Measurements from ENCODE around the gene SYF2. TPM values are rescaled to one million over a fixed set of nuclear protein-coding genes. Genes with fewer than 3 reads are reported as not detected.

The SYF2 gene
- polyA plus RNA-seq, 2 of the 4 experiments (the other 2 are of a cell fraction) = 38.6 to 39.7 TPM

DNA sequence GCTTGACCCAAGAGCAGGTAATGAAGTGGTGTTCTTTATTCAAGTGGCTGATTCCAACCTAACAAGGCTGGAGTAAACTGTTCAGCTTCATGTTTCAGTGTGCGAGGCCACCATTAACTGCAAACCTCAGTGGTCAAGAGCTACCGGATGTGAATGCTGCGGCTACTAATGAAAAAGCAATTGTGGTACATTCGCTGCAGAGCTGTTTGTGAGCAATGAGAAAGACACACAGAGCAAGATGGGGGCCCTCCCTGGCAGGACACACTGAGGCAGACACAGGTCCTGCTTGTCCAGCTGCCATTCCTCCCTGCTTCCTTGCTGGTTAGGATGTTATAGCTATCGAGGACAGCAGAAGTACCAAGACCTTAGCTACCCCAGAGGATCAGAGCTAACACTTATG lies 26.1 kb downstream of the SYF2 start:
- Histone ChIP-seq H3K4me2 (no peak overlapping the region), H3K4me3 (no peak overlapping the region), H3K9me3 (no peaks in the 10 kb centered on the region), H3K27ac (no peak overlapping the region), H3K4me1 (no peaks in the 10 kb centered on the region)
- no peak for DNase-seq (ENCODE audit: low read depth in 1 of 2, low spot score in 1 of 2)
- 67% methylated on average over 5 of the region's 5 CpGs for WGBS (ENCODE audit: missing lambda C conversion rate)
- ATAC-seq = peak in 1 of 2 experiments; percentile 43; a peak in 1 of 6 replicates
- FAIRE-seq = no peak
- ChIA-PET CTCF (interaction anchor here (0.9 to 3.9 kb wide), 9 partner anchors 15 to 357 kb away, joined by 3 to 40 read pairs (median 5); no protein-coding TSS in a partner anchor), POLR2A (no interaction called here)
- TF ChIP-seq, protein P1, sequence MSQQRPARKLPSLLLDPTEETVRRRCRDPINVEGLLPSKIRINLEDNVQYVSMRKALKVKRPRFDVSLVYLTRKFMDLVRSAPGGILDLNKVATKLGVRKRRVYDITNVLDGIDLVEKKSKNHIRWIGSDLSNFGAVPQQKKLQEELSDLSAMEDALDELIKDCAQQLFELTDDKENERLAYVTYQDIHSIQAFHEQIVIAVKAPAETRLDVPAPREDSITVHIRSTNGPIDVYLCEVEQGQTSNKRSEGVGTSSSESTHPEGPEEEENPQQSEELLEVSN (IDR thresholded peaks at IDR 0.05; ENCODE audit: borderline replicate concordance, low read depth) = no peak
- TF ChIP-seq, protein P2, sequence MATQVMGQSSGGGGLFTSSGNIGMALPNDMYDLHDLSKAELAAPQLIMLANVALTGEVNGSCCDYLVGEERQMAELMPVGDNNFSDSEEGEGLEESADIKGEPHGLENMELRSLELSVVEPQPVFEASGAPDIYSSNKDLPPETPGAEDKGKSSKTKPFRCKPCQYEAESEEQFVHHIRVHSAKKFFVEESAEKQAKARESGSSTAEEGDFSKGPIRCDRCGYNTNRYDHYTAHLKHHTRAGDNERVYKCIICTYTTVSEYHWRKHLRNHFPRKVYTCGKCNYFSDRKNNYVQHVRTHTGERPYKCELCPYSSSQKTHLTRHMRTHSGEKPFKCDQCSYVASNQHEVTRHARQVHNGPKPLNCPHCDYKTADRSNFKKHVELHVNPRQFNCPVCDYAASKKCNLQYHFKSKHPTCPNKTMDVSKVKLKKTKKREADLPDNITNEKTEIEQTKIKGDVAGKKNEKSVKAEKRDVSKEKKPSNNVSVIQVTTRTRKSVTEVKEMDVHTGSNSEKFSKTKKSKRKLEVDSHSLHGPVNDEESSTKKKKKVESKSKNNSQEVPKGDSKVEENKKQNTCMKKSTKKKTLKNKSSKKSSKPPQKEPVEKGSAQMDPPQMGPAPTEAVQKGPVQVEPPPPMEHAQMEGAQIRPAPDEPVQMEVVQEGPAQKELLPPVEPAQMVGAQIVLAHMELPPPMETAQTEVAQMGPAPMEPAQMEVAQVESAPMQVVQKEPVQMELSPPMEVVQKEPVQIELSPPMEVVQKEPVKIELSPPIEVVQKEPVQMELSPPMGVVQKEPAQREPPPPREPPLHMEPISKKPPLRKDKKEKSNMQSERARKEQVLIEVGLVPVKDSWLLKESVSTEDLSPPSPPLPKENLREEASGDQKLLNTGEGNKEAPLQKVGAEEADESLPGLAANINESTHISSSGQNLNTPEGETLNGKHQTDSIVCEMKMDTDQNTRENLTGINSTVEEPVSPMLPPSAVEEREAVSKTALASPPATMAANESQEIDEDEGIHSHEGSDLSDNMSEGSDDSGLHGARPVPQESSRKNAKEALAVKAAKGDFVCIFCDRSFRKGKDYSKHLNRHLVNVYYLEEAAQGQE (IDR thresholded peaks at IDR 0.05) = no peak

DNA sequence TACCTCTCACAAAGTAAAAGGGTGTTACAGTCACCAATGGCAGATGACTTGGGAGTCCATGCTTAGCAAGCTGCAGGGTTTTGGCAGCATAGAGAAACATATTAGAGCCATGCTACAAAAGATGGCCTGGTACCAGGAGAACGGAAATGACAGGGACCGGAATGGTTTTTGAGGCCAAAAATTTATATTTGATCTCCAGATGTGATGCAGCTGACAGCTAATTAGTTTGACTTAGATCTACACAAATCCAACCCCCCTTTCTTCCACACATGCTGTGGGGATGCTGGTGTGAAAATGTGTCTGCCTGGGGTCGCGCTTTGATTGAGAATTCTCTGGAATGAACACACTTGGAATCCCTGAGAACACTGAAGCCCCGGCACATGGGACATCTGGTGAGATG lies 26.5 kb downstream of the SYF2 start:
- no peak overlapping the region for H3K4me3 ChIP-seq
- ATAC-seq (no peak), DNase-seq (ENCODE audit: low read depth in 1 of 2, low spot score in 1 of 2) (no peak), FAIRE-seq (no peak)
- H3K9me3 ChIP-seq = no peaks in the 10 kb centered on the region
- H3K27ac ChIP-seq = no peak overlapping the region
- ChIA-PET CTCF (interaction anchor here (0.6 to 3.9 kb wide), 20 partner anchors 9 to 357 kb away, joined by 3 to 40 read pairs (median 4); no protein-coding TSS in a partner anchor), POLR2A (interaction anchor here (1.0 kb wide), 1 partner anchor 17 kb away, joined by 3 read pairs; no protein-coding TSS in a partner anchor)
- H3K4me1 ChIP-seq = no peaks in the 10 kb centered on the region
- WGBS (ENCODE audit: missing lambda C conversion rate) = 60% methylated on average over 5 of the region's 5 CpGs
- no peak overlapping the region for H3K4me2 ChIP-seq
- TF ChIP-seq RARB (CRISPR knock-in tag; IDR thresholded peaks at IDR 0.05) = no peak
- no peak for TF ChIP-seq KDM5A (IDR thresholded peaks at IDR 0.05)
- no peak for TF ChIP-seq MYC (IDR thresholded peaks at IDR 0.05; ENCODE audit: borderline replicate concordance, low read length)
- TF ChIP-seq FOSB (CRISPR knock-in tag; IDR thresholded peaks at IDR 0.05) = no peak
- TF ChIP-seq FOSL2 (IDR thresholded peaks at IDR 0.05) = no peak
- no peak for TF ChIP-seq FOSL2 (CRISPR knock-in tag; IDR thresholded peaks at IDR 0.05)
- TF ChIP-seq, protein P3, sequence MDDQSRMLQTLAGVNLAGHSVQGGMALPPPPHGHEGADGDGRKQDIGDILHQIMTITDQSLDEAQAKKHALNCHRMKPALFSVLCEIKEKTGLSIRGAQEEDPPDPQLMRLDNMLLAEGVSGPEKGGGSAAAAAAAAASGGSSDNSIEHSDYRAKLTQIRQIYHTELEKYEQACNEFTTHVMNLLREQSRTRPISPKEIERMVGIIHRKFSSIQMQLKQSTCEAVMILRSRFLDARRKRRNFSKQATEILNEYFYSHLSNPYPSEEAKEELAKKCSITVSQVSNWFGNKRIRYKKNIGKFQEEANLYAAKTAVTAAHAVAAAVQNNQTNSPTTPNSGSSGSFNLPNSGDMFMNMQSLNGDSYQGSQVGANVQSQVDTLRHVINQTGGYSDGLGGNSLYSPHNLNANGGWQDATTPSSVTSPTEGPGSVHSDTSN (IDR thresholded peaks at IDR 0.05) = no peak
- TF ChIP-seq ZC3H11A (IDR thresholded peaks at IDR 0.05) = no peak
- TF ChIP-seq FOXS1 (CRISPR knock-in tag; IDR thresholded peaks at IDR 0.05) = no peak
- TF ChIP-seq MAFK (IDR thresholded peaks at IDR 0.05; ENCODE audit: partially characterized antibody) = no peak

DNA sequence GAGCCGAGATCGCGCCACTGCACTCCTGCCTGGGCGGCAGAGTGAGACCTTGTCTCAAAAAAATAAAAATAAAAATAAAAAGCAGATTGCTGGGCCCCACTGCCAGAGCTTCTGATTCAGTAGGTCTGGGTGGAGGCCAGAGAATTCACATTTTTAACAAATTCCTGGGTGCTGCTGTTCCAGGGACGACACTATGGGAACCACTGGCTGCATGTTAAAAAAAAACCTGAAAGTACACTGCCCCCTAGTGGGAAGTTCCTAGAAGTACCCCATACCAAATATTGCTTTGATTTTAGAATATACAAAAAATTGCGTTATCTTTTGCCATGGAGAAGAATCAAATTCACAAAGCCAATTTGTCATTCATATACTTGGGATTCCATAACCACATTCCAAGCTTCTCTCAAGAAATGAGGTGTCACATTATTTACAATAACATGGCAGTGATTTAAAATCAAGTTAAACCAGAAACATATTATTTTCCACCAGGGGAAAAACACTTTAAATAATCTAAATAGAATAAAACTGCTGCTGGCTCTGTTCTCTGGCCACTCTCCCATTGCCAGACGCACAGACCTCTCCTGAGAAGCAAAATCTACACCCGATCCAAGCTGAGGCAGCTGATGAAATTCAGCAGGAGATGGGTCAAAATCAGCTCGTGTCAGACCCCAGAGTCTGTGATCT lies 27.4 kb downstream of the SYF2 start:
- Histone ChIP-seq H3K27ac (no peak overlapping the region), H3K4me1 (no peaks in the 10 kb centered on the region), H3K4me2 (no peak overlapping the region), H3K4me3 (no peak overlapping the region), H3K9me3 (no peaks in the 10 kb centered on the region)
- ATAC-seq (peak; percentile 70; a peak in 4 of 6 replicates), FAIRE-seq (no peak), DNase-seq (ENCODE audit: low read depth in 1 of 2, low spot score in 1 of 2) (peak; percentile 32 to 42)
- TF ChIP-seq RAD21 (conservative IDR thresholded peaks at IDR 0.05 in 1 of 2, IDR thresholded peaks at IDR 0.05 in 1 of 2) (peak; percentile 64 to 68), SMC3 (IDR thresholded peaks at IDR 0.05) (peak; percentile 55), NFE2L2 (conservative IDR thresholded peaks at IDR 0.05; ENCODE audit: low read length) (no peak), GATA3 (IDR thresholded peaks at IDR 0.05; ENCODE audit: borderline replicate concordance) (no peak)
- TF ChIP-seq, protein P4, sequence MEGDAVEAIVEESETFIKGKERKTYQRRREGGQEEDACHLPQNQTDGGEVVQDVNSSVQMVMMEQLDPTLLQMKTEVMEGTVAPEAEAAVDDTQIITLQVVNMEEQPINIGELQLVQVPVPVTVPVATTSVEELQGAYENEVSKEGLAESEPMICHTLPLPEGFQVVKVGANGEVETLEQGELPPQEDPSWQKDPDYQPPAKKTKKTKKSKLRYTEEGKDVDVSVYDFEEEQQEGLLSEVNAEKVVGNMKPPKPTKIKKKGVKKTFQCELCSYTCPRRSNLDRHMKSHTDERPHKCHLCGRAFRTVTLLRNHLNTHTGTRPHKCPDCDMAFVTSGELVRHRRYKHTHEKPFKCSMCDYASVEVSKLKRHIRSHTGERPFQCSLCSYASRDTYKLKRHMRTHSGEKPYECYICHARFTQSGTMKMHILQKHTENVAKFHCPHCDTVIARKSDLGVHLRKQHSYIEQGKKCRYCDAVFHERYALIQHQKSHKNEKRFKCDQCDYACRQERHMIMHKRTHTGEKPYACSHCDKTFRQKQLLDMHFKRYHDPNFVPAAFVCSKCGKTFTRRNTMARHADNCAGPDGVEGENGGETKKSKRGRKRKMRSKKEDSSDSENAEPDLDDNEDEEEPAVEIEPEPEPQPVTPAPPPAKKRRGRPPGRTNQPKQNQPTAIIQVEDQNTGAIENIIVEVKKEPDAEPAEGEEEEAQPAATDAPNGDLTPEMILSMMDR (IDR thresholded peaks at IDR 0.05) = peak; percentile 69
- TF ChIP-seq, protein P5, sequence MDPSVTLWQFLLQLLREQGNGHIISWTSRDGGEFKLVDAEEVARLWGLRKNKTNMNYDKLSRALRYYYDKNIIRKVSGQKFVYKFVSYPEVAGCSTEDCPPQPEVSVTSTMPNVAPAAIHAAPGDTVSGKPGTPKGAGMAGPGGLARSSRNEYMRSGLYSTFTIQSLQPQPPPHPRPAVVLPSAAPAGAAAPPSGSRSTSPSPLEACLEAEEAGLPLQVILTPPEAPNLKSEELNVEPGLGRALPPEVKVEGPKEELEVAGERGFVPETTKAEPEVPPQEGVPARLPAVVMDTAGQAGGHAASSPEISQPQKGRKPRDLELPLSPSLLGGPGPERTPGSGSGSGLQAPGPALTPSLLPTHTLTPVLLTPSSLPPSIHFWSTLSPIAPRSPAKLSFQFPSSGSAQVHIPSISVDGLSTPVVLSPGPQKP (IDR thresholded peaks at IDR 0.05; ENCODE audit: low read depth, low read length) = no peak
- TF ChIP-seq, protein P6, sequence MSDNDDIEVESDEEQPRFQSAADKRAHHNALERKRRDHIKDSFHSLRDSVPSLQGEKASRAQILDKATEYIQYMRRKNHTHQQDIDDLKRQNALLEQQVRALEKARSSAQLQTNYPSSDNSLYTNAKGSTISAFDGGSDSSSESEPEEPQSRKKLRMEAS (IDR thresholded peaks at IDR 0.05) = no peak
- 50% methylated on average over 9 of the region's 9 CpGs for WGBS (ENCODE audit: missing lambda C conversion rate)
- CTCF ChIA-PET = interaction anchor here (0.6 to 3.9 kb wide), 47 partner anchors 8 to 1169 kb away, joined by 3 to 40 read pairs (median 4); no protein-coding TSS in a partner anchor
- POLR2A ChIA-PET = interaction anchor here (1.0 kb wide), 1 partner anchor 18 kb away, joined by 3 read pairs; no protein-coding TSS in a partner anchor

All from A549 (cell line).